Activated gamma-delta T cell treated with Interleukin-2 at 50 U/mL for 16 hours (primary cell): Measurements from ENCODE around the gene NCKAP5L.
"Not testable (repeated sequence)": the region's sequence is repeated elsewhere in the genome, so short reads cannot be mapped to it uniquely, and the experiment has no call there.

Experiments used
- DNase-seq: peaks from one replicate; pipeline ENCODE4 v3.0.0-alpha.2; 2020

Gene NCKAP5L

DNA sequence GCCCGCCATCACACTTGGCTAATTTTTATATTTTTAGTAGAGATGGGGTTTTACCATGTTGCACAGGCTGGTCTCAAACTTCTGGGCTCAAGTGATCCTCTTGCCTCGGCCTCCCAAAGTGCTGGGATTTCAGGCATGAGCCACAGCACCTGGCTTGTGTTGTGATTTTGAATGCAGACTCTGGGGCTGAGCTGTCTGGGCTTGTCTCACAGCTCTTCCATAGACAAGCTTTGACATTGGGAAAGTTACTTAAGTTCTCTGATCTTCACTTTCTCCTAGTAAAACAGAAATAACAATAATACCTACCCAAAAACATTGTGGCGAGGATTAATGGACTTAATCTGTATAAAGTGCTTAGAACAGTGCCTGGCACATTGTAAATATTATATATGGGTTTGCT, 50.9 kb downstream of the NCKAP5L start:
- no peak for DNase-seq

DNA sequence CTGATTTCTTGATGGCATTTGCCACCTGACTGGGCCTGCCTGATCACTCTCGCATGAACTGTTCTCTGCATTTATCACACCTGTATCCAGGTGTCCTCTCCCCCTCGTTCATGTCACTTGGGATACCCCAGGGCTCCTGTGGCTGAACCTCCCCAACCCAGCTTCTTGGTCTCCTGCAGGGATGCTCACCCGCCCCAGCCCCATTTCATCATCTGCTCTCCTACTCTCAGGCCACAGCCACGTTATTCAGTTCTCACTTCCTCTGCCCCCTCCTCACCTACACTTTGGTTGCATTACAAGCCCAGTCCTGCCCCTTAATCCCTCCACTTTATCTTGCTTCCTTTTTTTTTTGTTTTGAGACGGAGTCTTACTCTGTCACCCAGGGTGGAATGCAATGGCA, 51.4 kb downstream of the NCKAP5L start:
- no peak for DNase-seq

DNA sequence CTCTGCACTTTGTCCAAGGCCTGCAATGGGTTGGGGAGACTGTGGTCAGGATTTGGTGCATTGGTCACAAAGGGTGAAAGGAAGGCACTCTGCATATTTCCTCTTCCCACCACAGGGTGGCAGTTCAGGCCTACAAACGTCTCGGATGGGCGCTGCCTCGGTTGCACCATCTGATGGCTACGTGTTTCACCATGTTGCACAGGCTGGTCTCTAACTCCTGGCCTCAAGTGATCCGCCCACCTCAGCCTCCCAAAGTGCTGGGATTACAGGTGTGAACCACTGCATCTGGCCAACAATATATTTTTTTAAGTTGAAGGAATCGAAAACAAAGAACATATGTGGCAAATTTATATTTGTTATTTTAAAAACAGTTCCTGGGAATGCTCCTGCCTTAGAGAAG, 51.8 kb downstream of the NCKAP5L start:
- DNase-seq, result peak; percentile 33

DNA sequence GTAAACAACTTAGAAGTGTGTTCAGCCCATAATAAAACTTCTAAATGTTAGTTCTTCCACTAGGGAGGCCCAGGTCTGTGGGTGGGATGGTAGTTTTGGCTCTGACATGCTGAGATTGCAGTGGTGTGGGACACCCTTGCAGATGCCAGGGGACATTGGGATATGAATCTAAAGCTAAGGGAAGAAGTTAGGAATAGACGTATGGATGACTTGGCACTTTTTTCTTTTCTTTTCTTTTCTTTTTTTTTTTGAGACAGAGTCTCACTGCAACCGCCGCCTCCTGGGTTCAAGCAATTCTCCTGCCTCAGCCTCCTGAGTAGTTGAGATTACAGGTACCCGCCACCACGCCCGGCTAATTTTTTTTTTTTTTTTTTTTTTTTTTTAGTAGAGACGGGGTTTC, 55.1 kb downstream of the NCKAP5L start:
- not testable (repeated sequence) for DNase-seq

- DNase-seq, result no peak
Observed at GRCh38 chr12:49767333-49767732, 60.9 kb downstream of the NCKAP5L start.

DNA sequence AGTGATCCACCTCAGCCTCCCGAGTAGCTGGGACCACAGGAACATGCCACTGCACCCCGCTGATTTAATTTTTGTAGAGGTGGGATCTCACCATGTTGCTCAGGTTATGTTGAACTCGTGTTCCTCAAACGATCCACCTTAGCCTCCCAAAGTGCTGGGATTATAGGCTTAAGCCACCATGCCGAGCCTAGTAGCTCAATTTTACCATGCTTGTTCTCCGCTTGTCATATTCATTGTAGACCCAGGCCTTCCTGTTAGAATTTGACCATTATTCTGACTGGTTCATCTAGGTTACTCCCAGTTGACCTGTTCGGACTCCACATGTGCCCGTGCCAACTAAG, 62.1 kb downstream of the NCKAP5L start:
- DNase-seq, result no peak

GRCh38 chr12:49764126-49764525, 64.1 kb downstream of the NCKAP5L start:
- DNase-seq, result no peak

DNA sequence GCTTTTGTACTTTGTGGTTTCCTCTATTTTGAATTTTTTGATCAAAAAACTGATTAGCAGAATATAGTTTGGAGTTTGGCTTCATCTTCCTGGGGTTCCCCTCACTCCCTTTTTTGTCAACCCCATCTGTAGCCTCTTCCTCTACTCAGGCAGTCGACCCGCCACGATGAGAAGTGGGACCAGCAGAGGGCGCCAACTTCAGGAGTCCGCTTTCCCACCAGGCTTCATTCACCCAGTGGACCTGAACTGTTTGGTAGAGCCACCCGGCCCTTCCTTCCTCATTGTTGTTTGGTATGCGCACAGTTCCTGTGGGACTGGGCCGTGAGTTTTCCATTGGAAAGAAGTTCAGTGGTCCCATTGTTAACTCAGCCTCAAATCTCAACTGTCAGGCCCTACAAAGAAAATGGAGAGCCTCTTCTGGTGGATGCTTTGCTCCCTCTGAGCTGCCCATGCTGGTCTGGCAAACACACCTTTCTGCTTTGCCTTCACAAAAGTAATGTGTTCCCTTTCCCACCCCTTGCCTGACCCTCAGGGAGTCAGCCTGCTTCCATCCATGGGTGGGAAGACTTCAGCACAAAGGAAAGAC, 65.1 kb downstream of the NCKAP5L start:
- peak; percentile 76 for DNase-seq

- no peak for DNase-seq
Observed at GRCh38 chr12:49762468-49762847, 65.8 kb downstream of the NCKAP5L start.

GRCh38 chr12:49761677-49762467, 66.3 kb downstream of the NCKAP5L start:
- DNase-seq, result no peak

- DNase-seq, result no peak
Observed at GRCh38 chr12:49750996-49751393, 77.2 kb downstream of the NCKAP5L start.

DNA sequence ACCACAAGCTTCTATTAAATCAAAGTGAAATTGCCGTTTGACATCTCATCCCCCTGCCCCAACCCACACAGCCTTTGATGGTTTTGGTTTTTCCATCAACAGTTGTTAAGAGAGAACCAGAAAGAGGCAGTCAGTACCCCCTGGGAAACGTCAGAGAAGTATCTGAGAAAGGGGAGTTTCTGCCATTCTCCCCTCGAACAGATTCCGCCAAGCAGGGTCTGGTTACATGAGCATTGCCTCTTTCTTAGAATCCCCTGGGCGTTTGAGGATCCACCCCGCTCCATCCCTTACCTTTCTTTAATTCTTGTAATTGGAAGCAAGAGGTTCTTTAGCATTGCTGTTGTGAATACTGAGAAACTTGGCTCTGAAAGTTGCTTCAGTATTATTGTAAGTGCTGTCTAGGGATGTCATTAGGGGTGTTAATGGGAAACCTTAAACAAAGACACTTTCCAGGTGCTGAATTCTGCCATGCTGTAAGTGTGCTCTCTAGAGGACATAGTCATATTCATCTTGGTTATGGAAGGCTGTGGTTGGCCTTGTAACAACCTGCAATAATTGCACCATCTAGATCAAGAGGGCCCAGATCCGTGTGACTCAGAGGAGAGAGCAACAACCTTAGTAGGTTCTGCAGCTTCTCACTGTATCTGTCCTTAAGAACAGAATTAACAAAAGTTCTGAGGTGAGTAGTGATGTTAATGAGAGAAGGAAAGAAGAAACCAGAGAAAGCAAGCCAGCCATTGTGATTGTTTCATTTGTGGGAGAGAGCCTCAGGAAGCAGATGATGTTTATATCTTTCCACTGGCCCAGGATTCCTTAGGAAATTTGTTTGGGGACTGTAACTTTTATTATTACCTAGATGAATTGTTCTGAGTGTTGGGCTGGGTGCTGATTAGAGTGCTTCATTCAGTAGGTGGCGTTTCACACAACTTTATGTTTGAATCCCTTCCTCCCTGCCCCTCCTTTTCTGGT, 77.9 kb downstream of the NCKAP5L start:
- DNase-seq, result peak; percentile 27

DNA sequence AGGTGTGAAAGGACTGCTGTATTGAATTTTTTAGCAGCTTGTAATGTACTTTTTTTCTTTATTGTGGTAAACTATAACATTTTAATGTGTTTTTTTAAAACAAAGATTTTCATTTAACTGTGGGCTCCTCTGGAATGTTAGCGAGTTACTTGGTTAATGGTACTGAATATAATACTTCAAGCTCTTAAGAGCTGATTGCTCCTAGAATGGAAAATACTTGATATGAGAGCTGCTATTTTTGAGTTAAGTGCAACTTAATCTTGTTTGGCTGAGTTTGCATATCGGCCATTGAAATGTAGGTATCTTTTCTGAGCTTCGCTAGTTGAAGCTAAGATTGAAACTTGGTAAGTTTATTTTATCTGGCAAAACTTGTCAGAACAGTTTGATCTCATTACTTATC, 79.4 kb downstream of the NCKAP5L start:
- DNase-seq, result no peak

DNA sequence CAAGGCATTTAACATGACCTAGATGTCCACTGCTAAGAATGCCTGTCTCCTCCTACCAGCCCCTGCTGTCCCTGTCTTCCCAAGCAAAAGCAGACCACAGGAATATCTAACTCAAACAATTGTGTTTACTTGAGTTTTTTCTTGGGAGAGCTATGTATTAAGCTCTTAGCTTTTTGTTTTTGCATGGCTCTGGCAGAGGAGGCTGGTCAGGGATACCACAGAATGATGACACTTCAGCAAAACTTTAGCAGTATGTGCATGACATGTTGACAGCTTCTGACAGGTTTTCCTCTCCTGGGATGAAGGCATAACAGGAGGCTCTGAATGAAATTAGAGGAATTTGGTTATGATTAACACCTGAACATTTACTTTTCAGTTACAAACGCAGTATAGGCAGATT, 79.9 kb downstream of the NCKAP5L start:
- DNase-seq, result no peak

- no peak for DNase-seq
Observed at GRCh38 chr12:49744363-49744885, 83.8 kb downstream of the NCKAP5L start.

- peak; percentile 84 for DNase-seq
Observed at GRCh38 chr12:49741882-49742620, 86.2 kb downstream of the NCKAP5L start.
